ENCODE measurements around the gene MCF2L2. TPM values are rescaled to one million over a fixed set of nuclear protein-coding genes. Genes with fewer than 3 reads are reported as not detected.

Gene MCF2L2
- total and polyA plus RNA-seq, 2 of the 13 experiments (the other 11 are each of a cell fraction or from before 2014, with no cell fraction given), result not detected

GRCh38 chr3:183349421-183350157, 78.8 kb downstream of the MCF2L2 start:
- Histone ChIP-seq H3K4me2 (ENCODE audit: low read depth, low read length) (no peak overlapping the region), H3K9ac (ENCODE audit: insufficient read depth, low read depth, low read length) (no peak overlapping the region), H3K36me3 (replicated peaks in 1 of 2; ENCODE audit: control insufficient read depth in 1 of 2, insufficient read depth in 2 of 2, low read length in 2 of 2) (no peaks in the 10 kb centered on the region), H2AFZ (ENCODE audit: low read length) (no peak overlapping the region), H3K4me1 (ENCODE audit: insufficient read depth, low read length) (no peaks in the 10 kb centered on the region), H3K4me3 (replicated peaks in 1 of 3; ENCODE audit: insufficient read depth in 1 of 3, low read depth in 2 of 3, low read length in 3 of 3) (no peak overlapping the region), H3K9me3 (ENCODE audit: low read length) (no peaks in the 10 kb centered on the region), H3K27ac (ENCODE audit: extremely low read length, insufficient read depth, low read length) (no peak overlapping the region), H3K79me2 (ENCODE audit: insufficient read depth, low read length) (no peaks in the 10 kb centered on the region), H4K20me1 (ENCODE audit: insufficient read depth, low read length) (no peaks in the 10 kb centered on the region), H3K27me3 (ENCODE audit: control insufficient read depth in 1 of 2, insufficient read depth in 2 of 2, low read length in 2 of 2) (peaks cover 0 to 9% of the 10 kb centered on the region in 2 experiments; a peak in 2 of 5 replicates)
- no peak for TF ChIP-seq ZNF569 (CRISPR knock-in tag; IDR thresholded peaks at IDR 0.05; ENCODE audit: borderline replicate concordance)
- TF ChIP-seq, protein P1, sequence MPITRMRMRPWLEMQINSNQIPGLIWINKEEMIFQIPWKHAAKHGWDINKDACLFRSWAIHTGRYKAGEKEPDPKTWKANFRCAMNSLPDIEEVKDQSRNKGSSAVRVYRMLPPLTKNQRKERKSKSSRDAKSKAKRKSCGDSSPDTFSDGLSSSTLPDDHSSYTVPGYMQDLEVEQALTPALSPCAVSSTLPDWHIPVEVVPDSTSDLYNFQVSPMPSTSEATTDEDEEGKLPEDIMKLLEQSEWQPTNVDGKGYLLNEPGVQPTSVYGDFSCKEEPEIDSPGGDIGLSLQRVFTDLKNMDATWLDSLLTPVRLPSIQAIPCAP (CRISPR knock-in tag; IDR thresholded peaks at IDR 0.05; ENCODE audit: low read depth), result no peak
- TF ChIP-seq ZFP91 (CRISPR knock-in tag; IDR thresholded peaks at IDR 0.05; ENCODE audit: borderline replicate concordance), result no peak
- no peak for TF ChIP-seq PHF20 (CRISPR knock-in tag; IDR thresholded peaks at IDR 0.05)
- no peak for TF ChIP-seq ZNF275 (CRISPR knock-in tag; IDR thresholded peaks at IDR 0.05; ENCODE audit: borderline replicate concordance)
- TF ChIP-seq ATAD3A (CRISPR knock-in tag; IDR thresholded peaks at IDR 0.05), result no peak
- no peak for TF ChIP-seq CCDC6 (CRISPR knock-in tag; IDR thresholded peaks at IDR 0.05)
- no peak for TF ChIP-seq AHR (CRISPR knock-in tag; IDR thresholded peaks at IDR 0.05)
- no peak for TF ChIP-seq ETV5 (CRISPR knock-in tag; IDR thresholded peaks at IDR 0.05; ENCODE audit: borderline replicate concordance)
- TF ChIP-seq, protein P2, sequence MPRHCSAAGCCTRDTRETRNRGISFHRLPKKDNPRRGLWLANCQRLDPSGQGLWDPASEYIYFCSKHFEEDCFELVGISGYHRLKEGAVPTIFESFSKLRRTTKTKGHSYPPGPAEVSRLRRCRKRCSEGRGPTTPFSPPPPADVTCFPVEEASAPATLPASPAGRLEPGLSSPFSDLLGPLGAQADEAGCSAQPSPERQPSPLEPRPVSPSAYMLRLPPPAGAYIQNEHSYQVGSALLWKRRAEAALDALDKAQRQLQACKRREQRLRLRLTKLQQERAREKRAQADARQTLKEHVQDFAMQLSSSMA (CRISPR knock-in tag; IDR thresholded peaks at IDR 0.05), result no peak
- TF ChIP-seq ZBTB46 (CRISPR knock-in tag; IDR thresholded peaks at IDR 0.05; ENCODE audit: borderline replicate concordance), result no peak
- TF ChIP-seq NFATC3 (CRISPR knock-in tag; IDR thresholded peaks at IDR 0.05), result no peak
- no peak for TF ChIP-seq MAF1 (CRISPR knock-in tag; IDR thresholded peaks at IDR 0.05; ENCODE audit: borderline replicate concordance)
- in situ Hi-C loops (cut with HindIII; ENCODE audit: extremely low pct_ligation_motif_present, low pct_unique_long_range_greater_than_20kb) (no loop called here), intact Hi-C loops (cut with micrococcal nuclease; ENCODE audit: unreplicated experiment) (no loop called here)
- BruUV-seq (replicated peaks), result no TSS peak
- CTCF ChIA-PET (ENCODE audit: low intra/inter-chr PET ratio, low total read pairs), result no interaction called here
- DNase-seq (ENCODE audit: low spot score) (no peak), FAIRE-seq (no peak), ATAC-seq (no peak)
- WGBS (ENCODE audit: low lambda C conversion rate), result under 1% methylated on average over 8 of the region's 8 CpGs
- POLR2A ChIA-PET, result no interaction called here

Measured in HepG2 (cell line).